Epithelial cell of proximal tubule (primary cell): ENCODE measurements around the gene ZSWIM8. TPM values are rescaled to one million over a fixed set of nuclear protein-coding genes. Genes with fewer than 3 reads are reported as not detected.

Experiments used
- DNase-seq: peaks from one replicate; pipeline ENCODE4 v3.0.0-alpha.2; 2011; ENCODE audit warnings: low read depth
- H3K4me3 ChIP-seq: 2 replicates; pipeline ENCODE4 v1.5.1; 2011; ENCODE audit warnings: low read depth, mild to moderate bottlenecking, low read length
- total RNA-seq: library from RNA; depleted of rRNA; stranded (reverse); fragments of >200 nt; gene quantifications from 2 replicates; pipeline ENCODE4 v1.2.3, GENCODE V29; 2015
- TF ChIP-seq, protein P1 (sequence below): conservative IDR thresholded peaks from 2 replicates; pipeline ENCODE4 v1.5.1; 2012; ENCODE audit warnings: low read depth, mild to moderate bottlenecking, low read length

Gene ZSWIM8
- total RNA-seq, 1 donor from 2014 or later: 40.3 TPM

DNA sequence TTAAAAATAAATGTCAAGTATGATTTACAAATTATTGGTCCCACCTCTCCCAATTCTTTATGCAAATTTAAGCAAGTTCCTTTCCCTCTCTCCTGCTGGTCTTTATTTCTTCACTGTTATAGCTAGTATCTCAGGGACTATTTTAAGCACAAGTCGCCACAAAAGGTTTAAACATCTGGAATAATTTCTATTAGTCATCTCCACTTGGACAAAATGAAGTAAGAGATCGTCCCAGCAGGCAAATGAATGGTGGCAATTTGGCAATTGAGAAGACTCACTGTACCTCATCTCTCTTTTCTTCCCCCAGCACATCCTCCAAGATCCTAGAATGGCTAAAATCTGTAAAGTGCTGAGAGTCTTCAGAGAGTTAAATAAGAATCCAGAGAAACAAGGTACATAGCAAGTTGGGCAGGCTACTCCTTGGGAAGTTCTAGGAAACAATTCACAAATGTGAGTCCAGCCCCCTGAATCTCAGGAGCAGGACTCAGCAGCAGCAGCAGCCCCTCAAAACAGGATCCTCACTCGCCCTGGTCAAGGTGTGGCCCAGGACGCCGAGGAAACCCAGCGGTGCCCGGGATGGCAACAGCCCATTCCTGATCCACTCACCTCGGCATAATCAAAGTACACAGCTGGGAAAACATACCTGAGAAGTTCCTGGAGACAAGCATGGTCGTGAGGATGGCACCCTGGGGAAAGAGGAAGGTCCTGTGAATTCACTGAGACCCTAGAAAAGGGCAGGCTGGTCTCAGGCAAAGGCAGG lies 56.3 kb downstream of the ZSWIM8 start:
- DNase-seq: no peak
- TF ChIP-seq, protein P1, sequence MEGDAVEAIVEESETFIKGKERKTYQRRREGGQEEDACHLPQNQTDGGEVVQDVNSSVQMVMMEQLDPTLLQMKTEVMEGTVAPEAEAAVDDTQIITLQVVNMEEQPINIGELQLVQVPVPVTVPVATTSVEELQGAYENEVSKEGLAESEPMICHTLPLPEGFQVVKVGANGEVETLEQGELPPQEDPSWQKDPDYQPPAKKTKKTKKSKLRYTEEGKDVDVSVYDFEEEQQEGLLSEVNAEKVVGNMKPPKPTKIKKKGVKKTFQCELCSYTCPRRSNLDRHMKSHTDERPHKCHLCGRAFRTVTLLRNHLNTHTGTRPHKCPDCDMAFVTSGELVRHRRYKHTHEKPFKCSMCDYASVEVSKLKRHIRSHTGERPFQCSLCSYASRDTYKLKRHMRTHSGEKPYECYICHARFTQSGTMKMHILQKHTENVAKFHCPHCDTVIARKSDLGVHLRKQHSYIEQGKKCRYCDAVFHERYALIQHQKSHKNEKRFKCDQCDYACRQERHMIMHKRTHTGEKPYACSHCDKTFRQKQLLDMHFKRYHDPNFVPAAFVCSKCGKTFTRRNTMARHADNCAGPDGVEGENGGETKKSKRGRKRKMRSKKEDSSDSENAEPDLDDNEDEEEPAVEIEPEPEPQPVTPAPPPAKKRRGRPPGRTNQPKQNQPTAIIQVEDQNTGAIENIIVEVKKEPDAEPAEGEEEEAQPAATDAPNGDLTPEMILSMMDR: no peak
- H3K4me3 ChIP-seq: no peak overlapping the region

DNA sequence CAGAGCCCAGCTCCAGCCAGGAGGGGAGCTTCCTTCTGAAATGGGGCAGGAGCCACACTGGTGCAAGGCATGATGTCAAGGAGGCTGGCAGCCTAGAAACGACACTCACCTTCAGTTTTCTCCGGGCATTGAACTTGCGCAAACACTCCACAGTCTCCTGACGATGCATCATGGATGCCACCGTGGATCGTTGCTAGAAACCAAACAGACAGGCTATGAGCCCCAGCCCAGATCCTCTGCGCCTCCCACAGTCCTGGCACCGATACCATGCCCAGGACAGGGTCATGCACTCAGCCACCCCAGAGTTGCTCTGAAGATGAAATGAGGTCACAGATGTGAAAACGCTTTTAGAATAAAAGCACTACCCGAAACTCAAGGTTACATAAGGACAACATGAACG lies 56.9 kb downstream of the ZSWIM8 start:
- TF ChIP-seq, protein P1: no peak
- DNase-seq: no peak
- no peak overlapping the region for H3K4me3 ChIP-seq

DNA sequence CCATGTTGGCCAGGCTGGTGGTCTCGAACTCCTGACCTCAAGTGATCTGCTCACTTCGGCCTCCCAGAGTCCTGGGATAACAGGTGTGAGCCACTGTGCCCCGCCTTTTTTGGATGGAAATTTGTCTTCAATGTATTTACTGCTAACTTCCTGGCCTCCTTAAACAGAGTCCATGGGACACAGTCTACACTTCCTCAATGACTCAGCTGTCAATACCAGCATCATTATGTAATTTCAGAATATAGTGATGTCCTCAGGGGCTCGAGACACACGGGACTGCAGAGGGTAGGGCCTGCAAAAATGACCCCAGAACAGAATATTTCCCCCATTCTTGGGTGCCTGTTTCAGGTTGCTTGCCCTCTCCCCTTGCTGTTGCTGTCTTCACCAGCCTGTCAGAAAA lies 57.9 kb downstream of the ZSWIM8 start:
- H3K4me3 ChIP-seq: no peak overlapping the region
- DNase-seq: no peak
- TF ChIP-seq, protein P1: no peak

DNA sequence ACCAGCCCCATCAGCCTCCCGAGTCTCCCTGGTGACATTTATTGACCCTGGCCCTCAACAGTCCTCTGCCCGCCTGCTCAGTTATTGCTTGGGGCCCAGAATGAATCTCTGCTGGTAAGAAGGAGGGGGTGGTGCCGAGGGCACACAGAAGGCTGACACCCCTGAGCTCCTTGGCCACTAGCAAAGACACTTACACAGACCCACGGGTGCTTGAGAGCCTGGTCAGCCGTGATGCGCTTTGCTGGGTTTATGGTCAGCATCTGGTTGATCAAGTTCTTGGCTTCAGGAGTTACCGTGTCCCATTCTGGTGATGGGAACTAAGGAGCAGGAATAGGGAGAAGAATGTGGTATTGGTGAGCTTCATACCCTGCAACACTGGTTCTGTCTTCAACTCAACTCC lies 61.6 kb downstream of the ZSWIM8 start:
- no peak for DNase-seq
- no peak overlapping the region for H3K4me3 ChIP-seq
- TF ChIP-seq, protein P1: no peak

DNA sequence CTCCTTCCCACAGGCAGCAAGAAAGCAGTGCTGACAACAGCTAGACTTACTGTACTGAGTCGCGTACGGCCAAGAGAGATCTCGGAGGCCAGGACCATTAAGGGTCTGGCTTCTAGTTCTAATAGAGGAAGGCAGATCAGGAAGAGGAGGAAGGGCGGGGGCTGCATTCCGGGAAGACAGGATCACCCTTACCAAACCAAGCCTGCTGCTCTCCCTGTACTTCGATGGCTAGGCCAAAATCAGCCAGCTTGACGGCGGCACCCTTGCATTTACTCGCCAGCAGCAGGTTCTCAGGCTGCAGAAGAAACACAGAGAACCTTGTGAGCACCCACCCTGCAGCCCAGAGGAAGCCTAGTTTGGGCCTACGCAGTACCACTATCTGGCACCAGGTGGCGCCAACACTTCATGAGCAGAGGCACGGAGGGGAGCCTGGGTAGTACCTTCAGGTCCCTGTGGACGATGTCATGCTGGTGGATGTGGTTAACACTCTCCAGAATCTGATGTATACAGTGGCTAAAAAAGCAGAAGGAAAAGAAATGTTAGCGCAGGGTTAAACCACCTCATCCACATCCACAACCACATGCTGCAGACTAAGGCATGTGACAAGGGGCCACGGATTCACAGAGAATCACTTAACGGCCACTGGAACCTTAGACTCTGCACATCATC lies 63.5 kb downstream of the ZSWIM8 start:
- no peak for DNase-seq
- H3K4me3 ChIP-seq: no peak overlapping the region
- TF ChIP-seq, protein P1: peak; percentile 99

DNA sequence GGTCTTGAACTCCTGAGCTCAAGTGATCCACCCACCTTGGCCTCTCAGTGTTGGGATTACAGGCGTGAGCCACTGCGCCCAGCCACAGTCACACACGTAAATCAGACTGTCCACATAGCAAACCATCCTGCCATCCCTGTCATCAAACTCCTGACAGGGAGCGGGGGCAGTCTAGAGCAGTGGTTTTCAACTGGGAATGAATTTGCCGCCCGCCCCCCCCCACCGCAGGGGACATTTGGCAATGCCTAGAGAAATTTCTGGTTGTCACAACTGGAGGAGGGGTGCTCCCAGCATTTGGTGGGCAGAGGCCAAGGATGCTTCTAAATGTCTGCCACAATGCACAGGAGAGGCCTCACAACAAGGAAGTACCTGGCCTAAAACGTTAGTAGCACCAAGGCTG lies 64.8 kb downstream of the ZSWIM8 start:
- DNase-seq: no peak
- TF ChIP-seq, protein P1: no peak

More for the DNA sequence above, 64.8 kb downstream of the ZSWIM8 start:
- H3K4me3 ChIP-seq: no peak overlapping the region
